Skin epidermis (tissue), 12 donors: Measurements from ENCODE around the gene C5.
"Not testable (repeated sequence)": the region's sequence is repeated elsewhere in the genome, so short reads cannot be mapped to it uniquely, and the experiment has no call there.

Source experiments
- H3K27ac ChIP-seq, 21 experiments: fragments of 200-600 bp; sonication (generic) in 11 of 21; one replicate each; pipeline ENCODE4 v1.5.0; 2020; ENCODE audit warnings: mild to moderate bottlenecking in 3 of 21, inconsistent platforms in 2 of 21, moderate library complexity in 2 of 21
- H3K4me3 ChIP-seq, 7 experiments: fragments of 200-600 bp; sonication (generic) in 2 of 7; one replicate each; pipeline ENCODE4 v1.5.0; 2020; ENCODE audit warnings: inconsistent platforms in 2 of 7, mild to moderate bottlenecking in 2 of 7, moderate library complexity in 1 of 7

Gene C5

DNA sequence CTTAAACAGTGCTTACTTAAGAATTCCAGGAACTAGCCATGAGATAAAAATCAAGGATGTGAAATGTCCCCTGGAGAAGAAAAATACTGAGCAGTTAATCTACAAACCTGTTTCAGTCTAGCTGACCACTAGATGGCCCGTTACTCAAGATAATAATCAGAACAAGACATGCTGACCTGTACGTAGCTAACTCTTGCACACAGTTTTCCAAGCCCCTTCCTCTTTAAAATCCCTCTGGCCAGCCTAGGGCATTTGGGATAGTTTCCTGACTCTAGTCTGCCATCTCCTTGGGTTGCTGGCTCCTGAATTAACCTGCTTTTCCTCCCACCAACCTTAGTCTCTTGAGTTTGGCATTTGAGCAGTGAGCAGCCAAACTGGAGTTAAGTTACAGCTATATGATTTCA is 64.3 kb downstream of the C5 start:
- no peak overlapping the region for H3K4me3 ChIP-seq
- no peak overlapping the region for H3K27ac ChIP-seq

DNA sequence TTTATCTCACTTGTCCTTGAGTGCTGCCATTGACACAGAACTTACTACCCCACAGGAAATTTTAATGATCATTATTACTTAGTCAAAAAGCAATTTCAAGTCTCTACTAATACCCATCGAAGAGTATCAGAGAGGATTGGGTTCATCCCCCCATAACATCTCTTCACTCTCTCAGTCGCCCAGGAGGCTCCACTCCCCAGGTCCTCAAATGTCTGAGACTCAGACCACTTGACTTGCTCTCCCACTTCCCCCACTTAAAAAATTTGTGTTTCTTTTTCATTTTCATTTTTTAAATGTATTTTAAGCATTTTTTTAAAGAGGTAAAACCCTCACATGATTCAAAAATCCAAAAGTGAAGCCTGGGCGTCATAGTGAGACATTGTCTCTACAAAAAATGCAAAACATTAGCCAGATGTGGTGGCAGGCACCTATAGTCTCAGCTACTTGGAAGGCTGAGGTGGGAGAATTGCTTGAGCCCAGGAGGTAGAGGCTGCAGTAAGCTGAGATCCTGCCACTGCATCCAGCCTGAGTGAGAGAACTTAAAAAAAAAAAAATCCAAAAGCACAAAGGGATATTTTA is 66.7 kb downstream of the C5 start:
- no peak overlapping the region for H3K4me3 ChIP-seq
- H3K27ac ChIP-seq, result no peak overlapping the region

DNA sequence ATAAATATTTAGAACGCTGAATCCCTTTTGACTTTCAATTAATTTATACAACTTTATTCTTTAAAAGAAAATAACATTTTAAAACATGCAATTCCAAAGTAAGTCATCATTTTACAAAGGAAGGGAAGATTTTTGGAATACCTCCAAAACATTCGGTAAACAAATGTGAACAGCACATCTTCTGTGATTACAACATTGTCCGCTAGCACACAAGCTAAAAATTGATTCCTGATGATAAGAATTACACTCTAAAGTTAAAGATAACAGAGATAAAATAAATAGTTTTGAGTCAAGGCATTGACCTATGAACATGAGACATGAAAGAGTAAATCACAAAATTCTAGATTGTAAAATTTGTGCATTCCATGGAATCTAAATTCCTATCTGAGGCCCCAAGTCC is 67.2 kb downstream of the C5 start:
- no peak overlapping the region for H3K27ac ChIP-seq
- no peak overlapping the region for H3K4me3 ChIP-seq

DNA sequence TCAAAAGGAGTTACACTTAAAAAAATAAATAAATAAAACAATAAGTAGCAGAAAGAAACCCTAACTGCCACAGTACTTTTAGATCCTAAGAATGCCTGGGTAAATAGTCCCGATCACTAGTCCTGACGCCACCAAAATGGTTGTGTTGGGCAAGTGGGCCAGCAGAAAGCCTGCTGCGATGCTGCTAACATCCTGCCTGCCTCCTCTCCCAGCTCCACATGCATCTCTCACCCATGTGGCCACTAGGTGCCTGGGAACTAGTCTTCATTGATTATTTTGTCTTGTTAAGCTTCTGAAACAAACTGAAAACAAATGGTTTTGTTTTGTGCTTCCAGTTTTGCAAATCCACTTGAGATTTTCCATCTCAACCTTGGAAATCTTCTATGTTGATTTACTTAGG is 69.1 kb downstream of the C5 start:
- no peak overlapping the region for H3K4me3 ChIP-seq
- no peak overlapping the region for H3K27ac ChIP-seq

DNA sequence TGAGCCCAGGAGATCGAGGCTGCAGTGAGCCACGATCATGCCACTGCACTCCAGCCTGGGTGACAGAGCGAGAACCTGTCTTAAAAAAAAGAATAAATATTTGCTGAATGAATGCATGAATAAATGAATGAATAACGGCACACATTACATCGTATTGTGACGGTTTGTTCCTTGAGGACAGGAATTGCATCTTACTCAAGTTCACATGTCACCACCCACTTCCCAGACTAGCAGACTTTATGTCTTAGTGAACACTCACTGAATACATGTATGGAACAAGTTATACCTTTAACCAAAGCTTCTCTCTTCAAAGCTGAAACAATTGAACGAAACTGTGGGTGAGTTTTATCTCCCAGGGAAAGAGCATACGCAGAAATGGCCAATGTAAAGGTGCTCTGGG is 70.3 kb downstream of the C5 start:
- no peak overlapping the region for H3K4me3 ChIP-seq
- H3K27ac ChIP-seq, result no peak overlapping the region

DNA sequence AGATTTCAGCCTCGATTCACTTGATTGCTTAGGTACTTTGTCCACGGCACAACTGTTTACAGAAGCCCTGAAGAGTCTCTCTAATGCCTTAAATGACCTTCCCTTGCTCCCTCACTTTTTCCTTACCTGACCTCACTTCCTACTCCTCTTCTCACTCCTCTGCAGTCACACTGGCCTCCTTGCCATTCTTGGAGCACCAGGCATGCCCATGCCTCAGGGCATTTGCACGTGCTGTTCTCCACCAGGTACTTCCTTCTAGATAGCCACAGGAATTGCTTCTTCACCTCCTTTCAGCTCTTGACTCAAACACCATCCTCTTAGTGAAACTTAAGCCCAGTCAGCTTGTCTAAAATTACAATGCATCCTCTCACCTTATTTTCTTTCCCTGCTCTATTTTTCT is 71.1 kb downstream of the C5 start:
- Histone ChIP-seq H3K4me3 (no peak overlapping the region), H3K27ac (no peak overlapping the region)

DNA sequence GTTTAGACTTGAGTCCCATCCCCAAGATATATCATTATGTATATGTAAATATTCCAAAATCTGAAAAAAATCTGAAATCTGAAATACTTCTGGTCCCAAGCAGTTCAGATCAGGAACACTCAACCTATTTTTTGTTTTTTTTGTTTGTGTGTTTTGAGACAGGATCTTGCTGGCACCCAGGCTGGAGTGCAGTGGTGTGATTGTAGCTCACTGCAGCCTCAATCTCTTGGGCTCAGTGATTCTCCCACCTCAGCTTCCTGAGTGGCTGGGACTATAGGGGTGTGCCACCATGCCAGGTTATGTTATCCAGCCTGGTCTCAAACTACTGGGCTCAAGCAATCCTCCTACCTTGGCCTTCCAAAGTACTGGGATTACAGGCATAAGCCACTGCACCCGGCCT is 72.8 kb downstream of the C5 start:
- no peak overlapping the region for H3K27ac ChIP-seq
- no peak overlapping the region for H3K4me3 ChIP-seq

DNA sequence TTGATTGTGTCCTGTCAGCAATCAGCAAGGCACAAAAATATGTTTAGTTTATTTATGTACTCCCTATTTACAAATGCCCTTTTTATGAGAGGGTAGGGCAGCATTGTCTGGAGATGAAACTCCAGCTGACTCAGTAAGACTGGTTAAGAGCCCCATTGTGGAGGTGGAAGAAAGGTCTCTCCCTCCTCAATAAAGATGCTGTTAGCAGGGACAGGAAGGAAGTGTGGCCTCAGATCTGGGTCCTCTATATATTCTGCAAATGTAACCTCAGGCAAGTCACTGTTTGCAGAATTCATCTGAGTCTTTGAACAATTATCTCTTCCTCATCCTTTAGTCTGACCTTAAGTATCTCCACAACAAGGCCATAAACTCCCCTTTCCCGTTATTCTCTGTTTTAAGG is 75.2 kb downstream of the C5 start:
- Histone ChIP-seq H3K4me3 (no peak overlapping the region), H3K27ac (peak overlapping the region in 1 of 21 experiments; percentile 30)

DNA sequence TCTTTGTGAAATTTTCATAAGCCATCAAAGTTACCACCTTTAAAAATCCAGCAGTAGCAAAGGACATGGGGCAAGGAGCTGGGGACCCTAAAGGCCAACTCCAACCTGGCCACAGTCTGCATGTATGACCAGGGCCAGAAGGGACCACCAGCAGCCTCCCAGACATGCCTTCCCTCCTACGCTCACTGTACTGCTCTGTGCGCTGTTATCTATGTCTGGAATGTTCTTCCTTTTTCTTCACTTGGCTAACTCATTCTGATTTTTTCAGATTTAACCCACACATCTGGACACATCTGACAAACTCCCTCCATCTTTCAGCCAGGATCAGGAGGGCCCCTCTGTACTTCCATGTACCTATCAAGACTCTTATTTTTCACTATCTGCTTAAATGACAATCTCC is 75.9 kb downstream of the C5 start:
- Histone ChIP-seq H3K4me3 (no peak overlapping the region), H3K27ac (peak overlapping the region in 1 of 21 experiments; percentile 30)

DNA sequence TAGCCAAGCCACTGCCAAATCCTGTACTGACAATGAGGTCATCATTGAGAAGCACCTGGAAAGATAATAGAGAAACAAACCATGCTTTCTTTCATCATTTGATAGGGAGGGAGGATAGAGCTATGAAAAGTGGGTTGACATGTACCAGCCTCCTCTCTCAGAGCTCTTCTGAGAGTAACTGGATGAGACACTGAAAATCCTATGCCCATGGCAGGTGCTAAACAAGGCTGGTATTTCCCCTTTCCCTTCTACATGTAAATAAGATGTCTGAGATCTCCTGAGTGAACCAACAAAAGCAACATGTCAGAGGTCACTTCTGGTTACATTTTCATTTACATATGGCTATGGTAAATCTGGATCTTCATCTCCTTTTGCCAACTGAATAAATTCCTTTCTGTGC is 78.1 kb downstream of the C5 start:
- no peak overlapping the region for H3K4me3 ChIP-seq
- no peak overlapping the region for H3K27ac ChIP-seq

DNA sequence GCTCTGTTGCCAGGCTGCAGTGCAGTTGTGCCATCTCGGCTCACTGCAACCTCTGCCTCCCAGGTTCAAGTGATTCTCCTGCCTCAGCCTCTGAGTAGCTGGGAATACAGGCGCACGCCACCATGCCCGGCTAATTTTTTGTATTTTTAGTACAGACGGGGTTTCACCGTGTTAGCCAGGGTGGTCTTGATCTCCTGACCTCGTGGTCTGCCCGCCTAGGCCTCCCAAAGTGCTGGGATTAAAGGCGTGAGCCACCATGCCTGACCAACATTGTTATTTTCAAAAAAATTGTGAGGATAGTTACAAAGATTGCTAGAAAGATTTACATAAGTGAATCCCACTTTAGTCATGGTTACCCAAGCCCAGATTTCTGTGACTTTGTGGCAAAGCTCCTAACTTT is 78.6 kb downstream of the C5 start:
- not testable (repeated sequence) for H3K27ac ChIP-seq, H3K4me3 ChIP-seq

DNA sequence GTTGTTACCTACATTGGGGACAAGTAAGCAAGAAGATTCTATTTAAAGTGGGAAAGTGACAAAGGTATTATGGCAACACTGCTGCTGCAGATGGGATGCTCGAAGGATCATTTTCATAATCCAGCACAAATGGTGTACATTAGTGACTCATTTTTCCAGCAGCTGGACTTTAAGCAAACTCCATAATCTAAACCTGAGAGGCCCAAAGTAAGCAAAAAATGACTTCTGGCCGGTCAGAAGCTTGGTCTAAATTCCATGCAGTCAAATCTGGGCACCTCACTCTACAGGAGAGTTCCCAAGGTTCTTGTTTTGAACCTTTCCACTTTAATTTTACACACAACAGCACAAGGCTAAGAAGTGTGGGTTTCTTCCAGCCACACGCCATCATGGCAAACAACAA is 79.8 kb downstream of the C5 start:
- no peak overlapping the region for H3K4me3 ChIP-seq
- H3K27ac ChIP-seq, result no peak overlapping the region

DNA sequence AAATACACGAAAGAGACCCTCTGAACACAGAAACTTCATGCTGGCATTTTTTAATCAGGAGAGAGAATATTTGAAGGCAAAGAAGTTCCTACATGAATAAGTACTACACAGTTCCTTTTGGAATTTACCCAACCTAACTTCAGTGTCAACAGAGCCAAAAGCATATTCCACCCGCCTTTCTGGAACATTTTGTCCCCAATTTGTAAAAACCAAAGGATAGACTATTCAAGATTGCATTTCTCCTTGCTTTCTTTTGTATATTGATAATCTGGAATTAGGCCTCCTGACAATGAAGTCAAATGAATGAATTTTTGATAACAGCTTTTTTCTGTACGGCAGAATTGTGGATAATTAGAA is 84.1 kb downstream of the C5 start:
- no peak overlapping the region for H3K4me3 ChIP-seq
- H3K27ac ChIP-seq, result no peak overlapping the region

DNA sequence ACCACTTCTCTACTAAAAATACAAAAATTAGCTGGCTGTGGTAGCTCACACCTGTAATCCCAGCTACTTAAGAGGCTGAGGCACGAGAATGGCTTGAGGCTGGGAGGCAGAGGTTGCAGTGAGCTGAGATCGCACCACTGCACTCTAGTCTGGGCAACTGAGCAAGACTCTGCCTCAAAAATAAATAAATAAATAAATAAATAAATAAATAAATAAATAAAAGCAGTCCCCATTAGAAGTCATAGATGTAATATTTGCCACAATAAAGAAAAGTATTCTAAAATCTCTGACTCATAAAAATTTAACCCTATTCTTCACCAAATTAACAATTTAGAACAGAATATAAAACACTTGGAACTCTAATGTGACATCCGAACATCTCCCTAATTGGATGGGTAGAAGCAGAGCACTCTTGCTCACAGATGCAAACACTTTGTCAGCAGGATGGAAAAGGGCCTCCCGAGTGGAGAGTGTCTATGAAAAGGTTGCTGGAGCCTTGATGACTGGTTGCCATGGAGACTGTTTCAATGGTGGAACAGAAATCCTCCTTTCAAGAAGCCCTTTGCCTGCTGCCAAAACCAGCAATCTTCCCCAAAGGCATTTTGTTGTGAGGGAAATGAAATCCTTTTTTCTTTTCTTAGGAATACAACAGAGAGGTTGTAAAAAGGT is 84.6 kb downstream of the C5 start:
- no peak overlapping the region for H3K27ac ChIP-seq
- no peak overlapping the region for H3K4me3 ChIP-seq

DNA sequence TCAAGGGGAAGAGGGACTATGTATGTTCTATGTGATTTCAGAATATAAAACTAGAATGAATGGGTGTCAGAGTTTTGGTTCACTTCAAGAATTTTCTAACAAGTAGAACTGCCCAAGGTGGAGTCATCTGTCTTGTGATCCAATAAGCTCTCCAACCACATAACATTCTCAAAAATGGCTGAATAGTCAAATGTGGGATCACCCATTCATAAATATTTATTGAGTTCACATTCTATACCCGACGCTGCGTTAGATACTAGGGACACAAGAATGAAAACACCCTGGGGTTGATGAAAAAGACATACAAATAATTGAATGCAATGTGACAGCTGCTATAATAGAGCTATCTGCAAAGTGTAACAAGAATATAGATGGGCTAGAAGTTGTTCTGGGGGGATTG is 88.1 kb downstream of the C5 start:
- Histone ChIP-seq H3K27ac (no peak overlapping the region), H3K4me3 (no peak overlapping the region)

DNA sequence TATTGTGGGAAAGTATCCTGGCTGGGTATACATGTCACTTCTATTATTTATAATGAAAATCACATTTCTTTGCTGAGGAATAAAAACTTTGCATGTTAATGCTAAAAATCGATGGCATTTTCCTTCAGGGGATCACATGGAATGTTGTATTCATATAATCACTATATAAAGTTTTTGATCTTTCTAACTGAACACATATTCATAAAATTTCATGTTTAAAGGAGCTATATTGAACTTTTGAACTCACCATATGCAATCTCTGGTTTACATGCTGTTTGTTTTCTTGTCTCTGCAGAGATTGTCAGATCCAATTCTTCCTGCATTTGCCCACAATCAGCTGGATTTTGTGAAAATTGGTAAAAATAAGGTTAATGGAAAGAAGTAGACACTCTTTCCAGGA is 90.1 kb downstream of the C5 start:
- no peak overlapping the region for H3K4me3 ChIP-seq
- no peak overlapping the region for H3K27ac ChIP-seq

DNA sequence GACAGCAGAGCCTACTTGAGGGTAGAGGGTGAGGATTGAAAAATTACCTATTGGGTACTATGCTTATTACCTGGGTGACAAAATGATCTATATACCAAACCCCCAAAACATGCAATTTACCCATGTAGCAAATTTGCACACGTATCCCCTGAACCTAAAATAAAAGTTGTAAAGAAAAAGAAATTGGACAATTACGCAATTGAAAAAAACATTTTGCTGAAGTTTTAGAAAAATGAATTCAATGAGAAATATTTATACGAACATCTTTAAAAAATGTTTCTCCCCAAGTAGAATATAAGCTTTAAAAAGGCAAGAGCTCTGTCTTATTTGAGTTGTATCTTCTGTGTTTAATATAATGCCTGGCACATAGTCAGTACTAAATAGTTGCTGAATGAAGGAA is 93.2 kb downstream of the C5 start:
- Histone ChIP-seq H3K27ac (no peak overlapping the region), H3K4me3 (no peak overlapping the region)

DNA sequence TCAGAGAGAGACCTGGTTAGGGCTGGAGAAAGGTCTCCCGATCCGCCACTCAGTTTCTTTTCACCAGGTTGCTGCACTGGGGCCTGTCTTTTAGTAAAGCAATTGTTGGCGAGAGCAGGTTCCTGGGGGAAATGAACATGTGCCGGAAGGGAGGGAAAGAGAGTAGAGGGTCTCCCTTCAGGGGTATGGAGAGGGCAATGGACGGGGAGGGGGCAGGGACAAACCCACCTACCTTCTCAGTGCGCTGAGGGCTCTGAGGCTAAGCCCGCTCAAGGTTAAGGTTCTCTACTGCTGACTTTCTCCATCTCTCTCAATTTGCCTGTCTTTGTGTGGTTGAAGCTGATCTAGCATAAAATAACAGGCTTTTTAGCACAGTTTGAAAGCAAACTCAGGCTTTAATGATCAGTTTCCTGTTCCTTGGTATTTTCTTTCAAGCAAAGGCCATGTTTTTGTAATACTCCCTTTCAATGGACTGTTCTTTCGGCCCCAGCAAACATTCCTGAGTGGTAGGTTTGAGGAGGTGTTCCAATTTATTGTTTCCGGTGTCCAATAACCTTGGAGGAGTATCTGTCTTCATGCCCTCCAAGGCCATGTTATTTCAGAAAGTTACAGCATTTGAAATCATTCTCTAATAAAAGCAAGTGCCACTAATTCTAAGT is 98.0 kb downstream of the C5 start:
- H3K4me3 ChIP-seq, result no peak overlapping the region
- H3K27ac ChIP-seq, result no peak overlapping the region

DNA sequence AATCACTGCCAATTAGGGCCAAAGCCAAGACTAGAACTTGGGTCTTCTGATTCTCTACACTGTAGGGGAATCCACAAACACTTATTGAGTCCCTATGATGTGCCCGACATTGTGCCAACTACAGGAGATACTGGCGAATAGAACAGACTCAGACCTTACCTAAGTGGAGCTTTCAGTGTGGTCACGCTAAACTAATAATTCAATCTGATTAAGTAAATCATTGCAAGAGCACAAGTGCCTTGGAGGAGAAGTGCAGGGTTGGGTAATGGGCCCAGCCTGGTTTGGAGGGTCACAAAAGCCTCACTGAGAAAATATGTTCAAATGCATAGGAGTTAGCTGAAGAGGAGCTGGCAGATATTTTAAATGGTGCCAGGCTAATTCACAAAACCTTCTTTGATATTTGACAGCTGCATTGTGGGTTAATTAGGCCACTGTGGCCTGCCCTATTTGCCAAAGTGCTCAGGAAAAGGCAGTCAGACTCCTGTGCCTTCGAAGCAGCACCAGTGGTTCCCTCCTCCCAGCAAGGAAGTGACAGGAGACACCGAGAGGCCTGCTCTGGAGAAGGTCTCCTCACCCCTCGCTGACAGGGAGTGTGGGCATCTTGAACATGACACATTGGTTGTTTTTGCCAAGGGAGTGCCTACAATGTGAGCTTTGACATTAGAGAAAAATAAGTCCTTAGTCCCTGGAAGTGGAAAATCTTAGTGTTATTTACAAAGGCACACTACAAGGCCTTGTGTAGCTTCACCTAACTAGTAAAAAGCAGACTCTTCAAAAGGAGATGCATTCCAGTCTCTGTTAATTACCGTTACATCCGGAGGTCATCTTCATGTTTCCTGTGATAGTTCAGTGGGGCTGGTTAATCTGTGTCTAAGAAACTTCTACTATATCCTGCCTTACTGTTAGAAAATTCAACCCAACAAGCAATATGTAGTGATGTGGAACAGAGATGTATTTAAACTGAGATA is 99.4 kb downstream of the C5 start:
- H3K4me3 ChIP-seq, result no peak overlapping the region
- no peak overlapping the region for H3K27ac ChIP-seq

DNA sequence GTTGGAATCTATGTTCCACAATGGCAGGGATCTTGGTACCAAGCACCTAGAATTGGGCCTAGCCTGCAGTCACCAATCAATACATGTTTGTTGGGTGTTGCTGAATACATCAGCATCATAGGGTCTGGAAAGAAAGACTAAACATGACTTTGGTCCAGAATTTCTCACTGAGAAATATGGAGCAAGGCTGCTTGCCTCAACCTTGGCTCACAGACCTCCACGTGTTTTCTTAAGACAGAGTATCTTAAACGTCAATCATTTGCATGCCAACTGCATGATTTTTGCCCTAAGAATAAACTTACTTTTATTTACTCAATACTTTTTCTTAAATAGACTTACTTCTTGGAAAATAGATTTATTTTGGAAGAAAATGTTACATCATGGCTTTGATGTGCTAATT is 100.8 kb downstream of the C5 start:
- Histone ChIP-seq H3K4me3 (no peak overlapping the region), H3K27ac (no peak overlapping the region)

DNA sequence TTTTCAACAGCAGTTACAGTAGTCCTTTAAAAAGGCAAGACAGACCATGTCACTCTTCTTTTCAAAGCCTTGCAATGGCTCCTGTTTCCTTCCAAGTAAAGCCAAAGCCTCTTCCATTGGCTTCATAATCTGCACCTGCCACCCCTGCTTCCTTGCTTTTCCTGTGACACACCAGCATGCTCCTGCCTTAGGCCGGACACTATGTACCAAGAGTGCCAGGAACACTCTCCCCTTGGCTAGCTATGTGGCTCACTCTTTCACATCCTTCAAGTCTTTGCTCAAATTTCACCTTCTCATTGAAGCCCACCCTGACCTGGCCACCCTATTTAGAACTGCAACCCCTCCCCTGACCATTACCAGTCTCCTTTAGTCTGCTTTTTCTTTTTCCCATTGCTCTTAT is 101.3 kb downstream of the C5 start:
- no peak overlapping the region for H3K4me3 ChIP-seq
- no peak overlapping the region for H3K27ac ChIP-seq
